Motor neuron (in vitro differentiated cells): ENCODE data around the gene NHEJ1. TPM values are rescaled to one million over a fixed set of nuclear protein-coding genes. Genes with fewer than 3 reads are reported as not detected.
A peak's percentile ranks its signal among the peaks of the same experiment; 100 is the strongest.

Experiments used
- ATAC-seq, 8 experiments: fragments of 200-7000 bp; cut with Tn5 transposase; replicated peaks in 6 of 8; 2 replicates each; pipeline ENCODE4 v1.8.0; 2021; ENCODE audit warnings: mild to moderate bottlenecking in 8 of 8, moderate library complexity in 8 of 8
- H3K27ac ChIP-seq, 2 donors: fragments of 250-450 bp; sonication (Bioruptor Pico); 2 replicates each; pipeline ENCODE4 v1.9.0; 2021; ENCODE audit warnings: antibody characterized with exemption in 2 of 2, mild to moderate bottlenecking in 2 of 2, moderate library complexity in 1 of 2
- H3K4me1 ChIP-seq, 2 donors: fragments of 250-450 bp; sonication (Bioruptor Pico); replicated peaks in 1 of 2; 2 replicates each; pipeline ENCODE4 v1.6.1; 2021; ENCODE audit warnings: antibody characterized with exemption in 2 of 2, mild to moderate bottlenecking in 2 of 2, moderate library complexity in 1 of 2
- H3K4me3 ChIP-seq, 5 donors: fragments of 250-450 bp; sonication (Bioruptor Pico); 2 replicates each; pipeline ENCODE4 v1.9.0; 2021; ENCODE audit warnings: antibody characterized with exemption in 5 of 5, mild to moderate bottlenecking in 5 of 5, moderate library complexity in 4 of 5
- WGBS, 10 experiments: fragments of 450-650 bp; shearing (Covaris generic); methylation state at CpG; one replicate each; pipeline ENCODE4 v1.0.0; 2022; 5-methylcytosine and 5-hydroxymethylcytosine counted together
- in situ Hi-C, 9 experiments: fragments of 400-800 bp; cut with MboI; loops; one replicate each; pipeline ENCODE4 v1.15.0; 2021; ENCODE audit warnings: low sequenced_read_pairs in 9 of 9, low pct_unique_long_range_greater_than_20kb in 2 of 9; ENCODE audit not compliant: unreplicated experiment in 9 of 9
- total RNA-seq, 8 experiments: library from RNA; unstranded; fragments of 300-600 nt; gene quantifications; 2 replicates each; pipeline versions ENCODE4 v1.2.3 to v1.2.4, GENCODE V29; 2022

NHEJ1 gene
- total RNA-seq, 8 experiments from 2014 or later = 7.3 to 55.7 (median 15.5) TPM

- in situ Hi-C loops = loop anchor here in 1 of 9 experiments (25.0 kb wide), 1 partner anchor 112 kb away; no protein-coding TSS in a partner anchor
- 50 to 93% (median 85%) methylated on average over 1 to 4 of the region's 4 CpGs; no CpG with 5 or more reads in 2 of the 10 experiments for WGBS, 10 experiments
Observed at GRCh38 chr2:219124381-219125110, 36.1 kb downstream of the NHEJ1 start.

GRCh38 chr2:219123356-219124135, 37.1 kb downstream of the NHEJ1 start:
- Histone ChIP-seq H3K4me1 (no peaks in the 10 kb centered on the region), H3K4me3 (no peak overlapping the region), H3K27ac (no peak overlapping the region)
- 78 to 100% (median 94%) methylated on average over 1 to 8 of the region's 8 CpGs; no CpG with 5 or more reads in 1 of the 10 experiments for WGBS, 10 experiments
- ATAC-seq = peak in 2 of 8 experiments; percentile 7 to 13
- in situ Hi-C loops = no loop called here

More at GRCh38 chr2:219124381-219125110, 36.1 kb downstream of the NHEJ1 start:
- no peaks in the 10 kb centered on the region for H3K4me1 ChIP-seq
- no peak overlapping the region for H3K4me3 ChIP-seq
- no peak overlapping the region for H3K27ac ChIP-seq
- peak in 1 of 8 experiments; percentile 37 for ATAC-seq

- Histone ChIP-seq H3K4me1 (no peaks in the 10 kb centered on the region), H3K4me3 (no peak overlapping the region), H3K27ac (no peak overlapping the region)
- WGBS, 10 experiments = 0 to 96% (median 61%) methylated on average over 2 to 5 of the region's 5 CpGs; no CpG with 5 or more reads in 2 of the 10 experiments
- ATAC-seq = peak in 6 of 8 experiments; percentile 32 to 85 (median 58)
- in situ Hi-C loops = no loop called here
Observed at GRCh38 chr2:219122202-219122980, 38.2 kb downstream of the NHEJ1 start.

- in situ Hi-C loops = no loop called here
Observed at GRCh38 chr2:219120082-219120481, 40.5 kb downstream of the NHEJ1 start.

GRCh38 chr2:219119422-219120043, 41.1 kb downstream of the NHEJ1 start:
- 60 to 90% (median 77%) methylated on average over 3 to 5 of the region's 7 CpGs for WGBS, 10 experiments
- in situ Hi-C loops = no loop called here
- Histone ChIP-seq H3K27ac (no peak overlapping the region), H3K4me1 (no peaks in the 10 kb centered on the region), H3K4me3 (no peak overlapping the region)
- ATAC-seq = peak in 7 of 8 experiments; percentile 33 to 71 (median 57)

More at GRCh38 chr2:219120082-219120481, 40.5 kb downstream of the NHEJ1 start:
- no peaks in the 10 kb centered on the region for H3K4me1 ChIP-seq
- H3K27ac ChIP-seq = no peak overlapping the region
- no peak overlapping the region for H3K4me3 ChIP-seq
- ATAC-seq = no peak

- Histone ChIP-seq H3K4me1 (no peaks in the 10 kb centered on the region), H3K27ac (no peak overlapping the region), H3K4me3 (no peak overlapping the region)
- WGBS, 10 experiments = 40 to 67% (median 57%) methylated on average over 1 to 8 of the region's 12 CpGs; no CpG with 5 or more reads in 7 of the 10 experiments
- in situ Hi-C loops = no loop called here
- ATAC-seq = peak in 2 of 8 experiments; percentile 5 to 20
Observed at GRCh38 chr2:219118504-219118903, 42.1 kb downstream of the NHEJ1 start.

GRCh38 chr2:219116776-219117646, 43.6 kb downstream of the NHEJ1 start:
- ATAC-seq = peak in 1 of 8 experiments; percentile 22
- H3K27ac ChIP-seq = no peak overlapping the region
- in situ Hi-C loops = no loop called here
- H3K4me1 ChIP-seq = no peaks in the 10 kb centered on the region
- no peak overlapping the region for H3K4me3 ChIP-seq
- 20 to 100% (median 70%) methylated on average over 1 to 6 of the region's 8 CpGs for WGBS, 10 experiments

GRCh38 chr2:219112651-219113338, 47.8 kb downstream of the NHEJ1 start:
- WGBS, 10 experiments = 52 to 94% (median 82%) methylated on average over 1 to 9 of the region's 9 CpGs
- H3K27ac ChIP-seq = no peak overlapping the region
- H3K4me3 ChIP-seq = no peak overlapping the region
- no peaks in the 10 kb centered on the region for H3K4me1 ChIP-seq
- no peak for ATAC-seq
- in situ Hi-C loops = no loop called here

GRCh38 chr2:219112062-219112406, 48.6 kb downstream of the NHEJ1 start:
- Histone ChIP-seq H3K27ac (no peak overlapping the region), H3K4me3 (no peak overlapping the region), H3K4me1 (no peaks in the 10 kb centered on the region)
- 70 to 100% (median 88%) methylated on average over 1 to 2 of the region's 2 CpGs; no CpG with 5 or more reads in 3 of the 10 experiments for WGBS, 10 experiments
- in situ Hi-C loops = no loop called here
- ATAC-seq = no peak

GRCh38 chr2:219111375-219112061, 49.1 kb downstream of the NHEJ1 start:
- in situ Hi-C loops = no loop called here
- H3K4me1 ChIP-seq = no peaks in the 10 kb centered on the region
- ATAC-seq = no peak
- WGBS, 10 experiments = 43 to 60% methylated on average over 1 of the region's 5 CpGs; no CpG with 5 or more reads in 8 of the 10 experiments
- no peak overlapping the region for H3K4me3 ChIP-seq
- no peak overlapping the region for H3K27ac ChIP-seq

- no peak overlapping the region for H3K27ac ChIP-seq
- in situ Hi-C loops = no loop called here
- 92% methylated on average over 2 of the region's 3 CpGs; no CpG with 5 or more reads in 9 of the 10 experiments for WGBS, 10 experiments
- H3K4me1 ChIP-seq = no peaks in the 10 kb centered on the region
- no peak overlapping the region for H3K4me3 ChIP-seq
- peak in 5 of 8 experiments; percentile 48 to 79 (median 68) for ATAC-seq
Observed at GRCh38 chr2:219109471-219109870, 51.1 kb downstream of the NHEJ1 start.
